ENCODE data around the gene SLC38A10. TPM values are rescaled to one million over a fixed set of nuclear protein-coding genes. Genes with fewer than 3 reads are reported as not detected.

Gene SLC38A10
- total and polyA plus RNA-seq, 7 experiments from 2014 or later, result 45.0 to 122 (median 84.8) TPM

DNA sequence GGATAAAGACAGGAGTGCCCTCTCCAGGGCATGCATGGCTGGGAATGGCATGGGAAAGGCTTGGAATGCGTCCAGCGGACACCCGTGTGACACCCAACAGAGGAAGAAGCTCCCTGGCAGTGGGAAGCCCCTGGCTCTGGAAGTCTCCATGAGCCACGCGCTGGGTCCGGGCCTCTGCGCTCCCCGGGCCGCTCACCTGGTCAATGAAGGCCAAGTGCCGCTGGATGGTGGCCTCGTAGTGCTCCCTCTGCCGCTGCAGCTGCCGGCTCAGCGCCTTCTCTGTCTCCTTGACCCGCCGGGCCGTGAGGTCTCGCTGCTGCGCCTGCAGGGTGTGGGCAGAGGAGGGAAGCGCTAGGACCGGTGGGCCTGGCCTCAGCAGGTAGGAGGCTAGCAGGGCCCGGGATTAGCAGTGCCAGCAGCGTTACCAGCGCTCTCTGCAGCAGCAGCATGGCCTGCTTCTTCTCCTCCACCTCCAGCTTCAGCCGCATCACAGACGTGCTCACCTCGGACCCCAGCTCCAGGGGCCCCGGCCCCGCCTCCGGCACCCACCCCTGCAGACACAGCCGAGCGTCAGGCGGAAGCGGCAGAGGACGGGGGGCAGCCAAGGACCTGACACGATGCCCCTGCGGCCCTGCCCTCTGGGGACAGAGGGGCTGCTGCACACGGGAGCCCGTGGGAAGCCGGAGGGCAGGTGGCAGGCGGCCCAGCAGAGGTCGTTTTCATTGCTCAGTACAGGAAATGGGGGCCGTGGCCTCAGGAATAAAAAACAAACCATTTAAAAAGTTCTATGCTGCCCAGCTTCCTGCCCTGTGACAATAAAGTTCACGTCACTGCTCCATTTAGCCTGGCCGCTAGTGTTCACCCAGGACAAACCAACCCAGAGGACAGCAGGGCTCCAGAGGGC lies 98.3 kb downstream of the SLC38A10 start:
- POLR2A ChIA-PET, result no interaction called here
- Mint-ChIP-seq H3K9me3 (no peaks in the 10 kb centered on the region), H3K27me3 (no peaks in the 10 kb centered on the region), H3K4me1 (no peaks in the 10 kb centered on the region), H3K36me3 (peaks cover 0 to 3% (median 0%) of the 10 kb centered on the region in 5 donors), H3K4me3 (no peak overlapping the region), H3K27ac (no peak overlapping the region)
- no peak overlapping the region for H3K27ac ChIP-seq (ENCODE audit: low read depth, low read length)
- peaks cover 0 to 31% (median 0%) of the 10 kb centered on the region in 3 experiments for H3K36me3 ChIP-seq (ENCODE audit: control insufficient read depth in 2 of 3, insufficient read depth in 3 of 3, low read length in 3 of 3)
- ATAC-seq, result no peak
- intact Hi-C loops (cut with micrococcal nuclease), result no loop called here
- H3K27me3 ChIP-seq (ENCODE audit: control insufficient read depth in 2 of 2, insufficient read depth in 2 of 2, low read length in 2 of 2), result no peaks in the 10 kb centered on the region
- H3K4me1 ChIP-seq (ENCODE audit: control insufficient read depth in 2 of 2, insufficient read depth in 2 of 2, low read length in 2 of 2), result no peaks in the 10 kb centered on the region
- H3K4me3 ChIP-seq (ENCODE audit: low read length), result no peak overlapping the region
- H3K9me3 ChIP-seq (ENCODE audit: control insufficient read depth in 2 of 3, low read length in 3 of 3), result no peaks in the 10 kb centered on the region
- CTCF ChIA-PET, result no interaction called here
- no peak for DNase-seq

DNA sequence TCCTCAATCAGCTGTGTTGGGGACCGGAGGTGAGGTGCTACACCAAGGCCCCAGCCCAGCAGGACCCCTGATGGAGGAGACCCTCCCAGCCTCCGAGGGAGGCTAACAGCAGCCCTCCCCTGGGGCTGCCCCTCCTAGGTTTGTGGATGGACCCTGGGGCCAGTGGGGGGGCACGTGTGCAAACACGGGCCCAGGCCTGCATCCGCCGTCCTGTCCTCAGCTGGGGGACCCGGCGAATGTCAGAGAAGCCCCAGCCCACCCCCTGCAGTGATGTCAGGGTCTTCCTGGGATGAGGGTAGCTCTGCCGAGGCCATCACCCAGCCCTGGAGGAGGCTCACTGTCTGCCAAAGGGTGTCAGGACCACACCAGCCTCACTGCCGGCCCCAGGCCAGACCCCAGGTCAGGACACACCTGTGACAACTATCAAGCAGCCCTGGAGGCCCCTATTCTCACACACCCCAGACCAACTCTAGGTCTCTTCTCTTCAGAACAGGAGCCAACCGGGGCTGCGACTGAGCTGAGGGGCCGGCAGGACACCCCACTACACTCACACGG lies 99.1 kb downstream of the SLC38A10 start:
- POLR2A ChIA-PET, result no interaction called here
- intact Hi-C loops (cut with micrococcal nuclease), result no loop called here
- ATAC-seq (no peak), DNase-seq (no peak)
- H3K9me3 Mint-ChIP-seq, result no peaks in the 10 kb centered on the region
- no peak overlapping the region for H3K4me3 Mint-ChIP-seq
- no peak overlapping the region for H3K27ac Mint-ChIP-seq
- no peaks in the 10 kb centered on the region for H3K27me3 Mint-ChIP-seq
- Histone ChIP-seq H3K9me3 (ENCODE audit: control insufficient read depth in 2 of 3, low read length in 3 of 3) (no peaks in the 10 kb centered on the region), H3K27ac (ENCODE audit: low read depth, low read length) (no peak overlapping the region), H3K36me3 (ENCODE audit: control insufficient read depth in 2 of 3, insufficient read depth in 3 of 3, low read length in 3 of 3) (peaks cover 0 to 29% (median 0%) of the 10 kb centered on the region in 3 experiments), H3K4me1 (ENCODE audit: control insufficient read depth in 2 of 2, insufficient read depth in 2 of 2, low read length in 2 of 2) (no peaks in the 10 kb centered on the region), H3K27me3 (ENCODE audit: control insufficient read depth in 2 of 2, insufficient read depth in 2 of 2, low read length in 2 of 2) (no peaks in the 10 kb centered on the region), H3K4me3 (ENCODE audit: low read length) (no peak overlapping the region)
- no peaks in the 10 kb centered on the region for H3K4me1 Mint-ChIP-seq
- CTCF ChIA-PET, result no interaction called here
- peaks cover 0 to 3% (median 0%) of the 10 kb centered on the region in 5 donors for H3K36me3 Mint-ChIP-seq

Other genes starting within 250 kb of the SLC38A10 start
- gene PVALEF, start 129.8 kb downstream of the SLC38A10 start, total RNA-seq, result not detected
- gene PVALEF, start 129.8 kb downstream of the SLC38A10 start, polyA plus RNA-seq, result not detected
- 10 to 100 TPM in 1 of 5 experiments, 1 to 10 TPM in 2, under 1 TPM in 2; 0.46 to 10.4 (median 1.4) TPM for gene AATK, start 129.1 kb downstream of the SLC38A10 start, total RNA-seq
- gene AATK, start 129.1 kb downstream of the SLC38A10 start, polyA plus RNA-seq, result not detected
- gene CEP131, start 72.3 kb downstream of the SLC38A10 start, total RNA-seq, result 10 to 100 TPM in 2 of 5 experiments, 1 to 10 TPM in 3; 8.1 to 13.0 (median 10.0) TPM
- 1 to 10 TPM; 2.7 to 7.6 TPM for gene CEP131, start 72.3 kb downstream of the SLC38A10 start, polyA plus RNA-seq
- gene TEPSIN, start 56.3 kb downstream of the SLC38A10 start, total RNA-seq, result 100 to 1,000 TPM in 2 of 5 experiments, 10 to 100 TPM in 3; 52.6 to 115 (median 90.0) TPM
- 1 to 10 TPM; 3.2 to 5.3 TPM for gene TEPSIN, start 56.3 kb downstream of the SLC38A10 start, polyA plus RNA-seq
- 10 to 100 TPM; 34.2 to 45.6 (median 43.5) TPM for gene NDUFAF8, start 56.0 kb downstream of the SLC38A10 start, total RNA-seq
- 10 to 100 TPM; 60.4 to 85.9 TPM for gene NDUFAF8, start 56.0 kb downstream of the SLC38A10 start, polyA plus RNA-seq
- 1 to 10 TPM in 1 of 5 experiments, under 1 TPM in 3, not detected in 1; 0.05 to 3.8 (median 0.68) TPM for gene BAHCC1, start 100.2 kb upstream of the SLC38A10 start, total RNA-seq
- not detected for gene BAHCC1, start 100.2 kb upstream of the SLC38A10 start, polyA plus RNA-seq
- gene ACTG1, start 217.5 kb upstream of the SLC38A10 start, total RNA-seq, result 1,000 to 10,000 TPM in 4 of 5 experiments, 100 to 1,000 TPM in 1; 971 to 4,639 (median 1,185) TPM
- gene ACTG1, start 217.5 kb upstream of the SLC38A10 start, polyA plus RNA-seq, result 1,000 to 10,000 TPM; 1,098 to 1,433 TPM
- 1 to 10 TPM in 2 of 5 experiments, under 1 TPM in 3; 0.56 to 1.6 (median 0.70) TPM for gene FSCN2, start 233.1 kb upstream of the SLC38A10 start, total RNA-seq
- gene FSCN2, start 233.1 kb upstream of the SLC38A10 start, polyA plus RNA-seq, result not detected

Measured in naive thymus-derived CD4-positive, alpha-beta T cell (primary cell).